ENCODE data around the gene ADAMTSL1.

DNA sequence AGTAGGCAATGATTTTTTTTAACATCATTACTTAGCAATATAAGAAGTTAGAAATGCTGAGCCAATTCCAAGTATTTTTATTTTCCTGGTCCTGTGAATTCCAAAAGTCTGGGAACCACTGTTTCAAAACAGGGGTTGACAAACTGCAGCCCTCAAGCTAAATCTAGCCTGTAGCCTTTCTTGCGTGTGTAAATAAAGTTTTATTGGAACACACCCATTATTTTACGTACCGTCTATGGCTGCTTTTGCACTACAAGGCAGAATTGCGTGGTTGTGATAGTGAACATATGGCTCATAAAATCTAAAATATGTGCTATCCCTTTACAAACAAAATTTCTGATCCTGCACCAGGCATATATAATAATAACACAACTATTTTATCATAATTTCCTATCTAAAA lies 280.0 kb downstream of the ADAMTSL1 start:
- TF ChIP-seq, protein P1, sequence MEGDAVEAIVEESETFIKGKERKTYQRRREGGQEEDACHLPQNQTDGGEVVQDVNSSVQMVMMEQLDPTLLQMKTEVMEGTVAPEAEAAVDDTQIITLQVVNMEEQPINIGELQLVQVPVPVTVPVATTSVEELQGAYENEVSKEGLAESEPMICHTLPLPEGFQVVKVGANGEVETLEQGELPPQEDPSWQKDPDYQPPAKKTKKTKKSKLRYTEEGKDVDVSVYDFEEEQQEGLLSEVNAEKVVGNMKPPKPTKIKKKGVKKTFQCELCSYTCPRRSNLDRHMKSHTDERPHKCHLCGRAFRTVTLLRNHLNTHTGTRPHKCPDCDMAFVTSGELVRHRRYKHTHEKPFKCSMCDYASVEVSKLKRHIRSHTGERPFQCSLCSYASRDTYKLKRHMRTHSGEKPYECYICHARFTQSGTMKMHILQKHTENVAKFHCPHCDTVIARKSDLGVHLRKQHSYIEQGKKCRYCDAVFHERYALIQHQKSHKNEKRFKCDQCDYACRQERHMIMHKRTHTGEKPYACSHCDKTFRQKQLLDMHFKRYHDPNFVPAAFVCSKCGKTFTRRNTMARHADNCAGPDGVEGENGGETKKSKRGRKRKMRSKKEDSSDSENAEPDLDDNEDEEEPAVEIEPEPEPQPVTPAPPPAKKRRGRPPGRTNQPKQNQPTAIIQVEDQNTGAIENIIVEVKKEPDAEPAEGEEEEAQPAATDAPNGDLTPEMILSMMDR (IDR thresholded peaks at IDR 0.05), result no peak
- no peak for TF ChIP-seq ZFX (IDR thresholded peaks at IDR 0.05; ENCODE audit: borderline replicate concordance)

Data from 22Rv1 (cell line).